Stimulated activated naive CD4-positive, alpha-beta T cell (primary cell): ENCODE results near the gene PPP1R3D.
"Not testable (repeated sequence)": the region's sequence is repeated elsewhere in the genome, so short reads cannot be mapped to it uniquely, and the experiment has no call there.

ENCODE experiments used
- DNase-seq, 6 experiments: peaks; one replicate each; lab custom pipeline; 2025; lab: John Stamatoyannopoulos, UW

PPP1R3D gene

GRCh38 chr20:59925359-59925758, 14.7 kb downstream of the PPP1R3D start:
- DNase-seq = no peak

GRCh38 chr20:59923514-59923913, 16.6 kb downstream of the PPP1R3D start:
- no peak for DNase-seq

- no peak for DNase-seq
Observed at GRCh38 chr20:59920944-59921343, 19.2 kb downstream of the PPP1R3D start.

GRCh38 chr20:59912609-59913008, 27.5 kb downstream of the PPP1R3D start:
- no peak for DNase-seq

GRCh38 chr20:59911041-59911440, 29.1 kb downstream of the PPP1R3D start:
- no peak for DNase-seq

- no peak for DNase-seq
Observed at GRCh38 chr20:59908855-59909254, 31.2 kb downstream of the PPP1R3D start.

GRCh38 chr20:59903621-59904020, 36.5 kb downstream of the PPP1R3D start:
- no peak for DNase-seq

- no peak for DNase-seq
Observed at GRCh38 chr20:59902470-59902869, 37.6 kb downstream of the PPP1R3D start.

GRCh38 chr20:59895908-59896307, 44.2 kb downstream of the PPP1R3D start:
- no peak for DNase-seq

GRCh38 chr20:59891581-59891980, 48.5 kb downstream of the PPP1R3D start:
- no peak for DNase-seq

- not testable (repeated sequence) for DNase-seq
Observed at GRCh38 chr20:59890035-59890434, 50.1 kb downstream of the PPP1R3D start.

- no peak for DNase-seq
Observed at GRCh38 chr20:59888050-59888449, 52.1 kb downstream of the PPP1R3D start.
